GM18870 (cell line): ENCODE data around the gene YWHAG.
"Not testable (repeated sequence)": the region's sequence is repeated elsewhere in the genome, so short reads cannot be mapped to it uniquely, and the experiment has no call there.

ENCODE experiments used
- ATAC-seq: cut with Tn5 transposase; IDR thresholded peaks from one replicate; pipeline ENCODE4 v1.9.1; 2021; ENCODE audit warnings: moderate library complexity; ENCODE audit not compliant: unreplicated experiment

YWHAG gene

DNA sequence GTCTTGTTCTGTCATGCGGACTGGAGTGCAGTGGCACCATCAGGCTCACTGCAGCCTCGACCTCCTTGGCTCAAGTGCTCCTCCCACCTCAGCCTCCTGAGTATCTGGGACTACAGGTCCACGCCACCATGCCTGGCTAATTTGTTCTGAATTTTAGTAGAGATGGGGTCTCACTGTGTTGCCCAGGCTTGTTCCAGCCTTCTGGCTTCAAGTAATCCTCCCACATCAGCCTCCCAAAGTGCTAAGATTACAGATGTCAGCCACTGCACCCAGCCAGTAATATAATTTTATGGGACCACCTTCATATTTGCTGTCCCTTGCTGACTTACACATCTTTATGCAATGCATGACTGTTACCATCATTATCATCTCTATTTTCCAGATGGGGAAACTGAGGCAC, 57.8 kb downstream of the YWHAG start:
- ATAC-seq, result no peak

GRCh38 chr7:76300166-76300731, 58.5 kb downstream of the YWHAG start:
- no peak for ATAC-seq

- ATAC-seq, result no peak
Observed at GRCh38 chr7:76296743-76297740, 61.7 kb downstream of the YWHAG start.

DNA sequence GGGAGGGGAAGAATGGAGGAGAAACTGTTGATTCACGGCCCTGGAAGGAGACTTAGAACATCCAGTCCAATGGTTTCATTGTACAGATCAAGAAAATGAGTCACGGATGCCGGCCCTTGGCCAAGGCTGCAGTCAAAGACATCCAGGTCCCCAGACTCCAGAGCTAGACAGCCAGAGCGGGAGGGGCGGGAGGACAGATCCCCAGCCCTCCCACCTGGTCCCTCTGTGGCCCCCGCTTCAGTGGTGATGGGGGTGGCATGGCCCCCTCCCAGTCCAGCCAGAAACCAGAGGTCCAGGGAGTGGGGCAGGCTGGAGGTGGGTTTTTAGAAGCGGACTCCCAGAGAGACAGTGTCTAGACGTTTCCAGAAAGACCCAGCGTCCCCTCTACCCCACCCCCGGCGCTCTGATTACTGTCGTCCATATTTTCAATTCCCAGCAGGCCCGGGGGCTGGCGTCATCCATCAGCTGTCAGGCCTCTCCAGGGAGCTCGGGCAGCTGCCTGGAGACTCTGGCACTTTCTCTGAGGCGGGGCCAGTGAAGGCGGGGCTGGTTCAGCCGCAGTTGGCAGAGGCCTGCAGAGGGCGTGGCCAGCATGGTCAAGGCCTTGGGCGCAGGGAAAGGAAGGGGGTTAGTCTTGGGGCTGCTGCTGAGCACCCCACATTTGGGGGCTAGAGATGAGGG, 64.3 kb downstream of the YWHAG start:
- ATAC-seq, result no peak

- ATAC-seq, result no peak
Observed at GRCh38 chr7:76293407-76293901, 65.3 kb downstream of the YWHAG start.

DNA sequence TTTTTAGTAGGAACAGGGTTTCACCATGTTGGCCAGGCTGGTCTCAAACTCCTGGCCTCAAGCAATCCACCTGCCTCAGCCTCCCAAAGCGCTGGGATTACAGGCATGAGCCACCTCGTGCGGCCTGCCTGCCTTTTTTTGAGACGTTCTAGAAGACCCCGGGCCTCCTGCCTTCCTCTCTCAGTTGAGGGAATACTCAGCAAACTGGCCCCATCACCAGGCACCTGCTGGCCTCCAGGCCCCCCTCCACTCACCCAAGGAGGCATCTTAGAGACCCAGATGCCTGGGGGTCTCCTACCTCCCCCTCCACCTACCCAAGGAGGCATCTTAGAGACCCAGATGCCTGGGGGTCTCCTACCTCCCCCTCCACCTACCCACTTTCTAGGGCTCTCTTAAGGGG, 65.9 kb downstream of the YWHAG start:
- ATAC-seq, result not testable (repeated sequence)

DNA sequence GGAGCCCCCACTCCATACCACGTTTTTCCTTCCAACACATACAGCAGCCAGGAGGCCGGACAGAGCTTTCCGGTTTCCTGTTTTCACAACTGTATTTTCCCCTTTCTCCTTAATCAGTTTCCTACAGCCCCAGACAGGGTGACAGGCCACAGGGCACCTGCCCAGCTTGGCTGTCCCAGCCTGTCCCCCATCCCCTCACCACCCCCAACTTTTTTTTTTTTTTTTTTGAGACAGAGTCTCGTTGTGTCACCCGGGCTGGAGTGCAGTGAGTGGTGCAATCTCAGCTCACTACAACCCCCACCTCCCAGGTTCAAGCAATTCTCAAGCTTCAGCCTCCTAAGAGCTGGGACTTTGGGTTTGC, 66.6 kb downstream of the YWHAG start:
- peak; percentile 11 for ATAC-seq

DNA sequence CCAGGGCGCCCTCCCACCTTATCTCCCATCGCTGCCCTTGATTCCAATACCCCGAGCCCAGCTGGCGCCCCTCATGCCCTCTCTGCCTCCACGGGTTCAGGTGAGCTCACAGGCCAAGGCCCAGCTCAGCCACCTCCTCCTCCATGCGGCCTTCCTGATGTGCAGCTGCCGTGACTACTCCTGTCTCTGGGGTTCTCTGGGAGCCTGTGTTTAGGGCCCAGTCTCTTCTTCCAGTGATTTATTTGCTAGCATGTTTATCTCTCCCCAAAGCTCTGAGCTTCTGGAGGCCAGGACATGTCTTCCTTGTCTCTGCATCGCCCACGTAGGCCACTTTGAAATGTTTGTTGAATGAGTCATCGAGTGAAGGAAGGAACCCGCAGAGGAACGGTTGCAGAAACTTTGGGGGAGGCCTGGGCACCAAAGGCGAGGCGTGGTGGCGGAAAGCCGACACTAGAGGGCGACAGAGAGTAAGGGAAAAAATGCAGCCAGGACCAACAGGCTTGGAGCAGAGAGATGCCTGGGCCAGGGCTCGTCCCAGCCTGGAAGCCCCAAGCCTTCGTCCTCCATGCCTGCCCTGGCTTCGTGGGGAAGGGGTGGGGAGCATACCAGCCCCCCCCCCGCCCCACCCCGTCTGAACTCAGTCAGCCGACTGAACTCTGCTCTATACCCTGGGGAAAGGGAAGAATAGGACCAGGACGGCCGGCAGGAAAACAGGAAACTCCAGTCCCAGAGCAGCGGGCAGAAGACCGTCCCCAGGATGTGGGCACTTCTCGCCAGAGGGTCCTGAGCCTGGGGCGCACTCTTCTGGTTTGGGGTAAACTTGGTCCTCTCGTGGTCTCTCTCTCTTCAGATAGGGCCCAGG, 67.2 kb downstream of the YWHAG start:
- ATAC-seq, result peak; percentile 81

GRCh38 chr7:76290847-76291350, 67.9 kb downstream of the YWHAG start:
- not testable (repeated sequence) for ATAC-seq

DNA sequence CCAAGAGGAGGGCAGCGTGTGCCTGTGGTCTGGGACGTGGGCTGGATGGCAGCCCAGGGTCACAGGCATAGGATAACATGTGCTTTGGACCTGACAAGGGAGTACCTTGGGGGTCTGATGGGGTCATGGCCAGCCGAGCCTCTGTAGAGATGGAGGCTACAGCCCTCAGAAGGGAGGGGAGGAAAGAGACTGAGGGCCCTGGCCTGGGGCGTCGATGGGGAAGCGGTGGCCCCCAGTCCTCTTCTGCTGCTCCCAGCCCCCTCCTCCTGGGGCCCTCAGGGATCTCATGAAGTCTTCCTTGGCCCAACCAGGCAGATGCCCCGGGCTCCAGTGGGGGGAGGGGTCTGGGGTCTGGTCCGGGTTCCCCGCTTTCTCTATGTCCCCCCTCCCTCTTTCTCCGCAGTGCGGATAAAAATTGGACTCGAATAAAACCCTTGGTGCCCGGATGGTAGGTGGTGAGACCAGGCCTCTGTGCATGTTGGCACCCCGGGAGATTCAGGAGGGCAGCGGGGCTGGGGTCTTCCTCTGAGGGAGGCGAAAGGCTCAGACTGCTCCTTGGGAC, 71.9 kb downstream of the YWHAG start:
- ATAC-seq, result no peak

DNA sequence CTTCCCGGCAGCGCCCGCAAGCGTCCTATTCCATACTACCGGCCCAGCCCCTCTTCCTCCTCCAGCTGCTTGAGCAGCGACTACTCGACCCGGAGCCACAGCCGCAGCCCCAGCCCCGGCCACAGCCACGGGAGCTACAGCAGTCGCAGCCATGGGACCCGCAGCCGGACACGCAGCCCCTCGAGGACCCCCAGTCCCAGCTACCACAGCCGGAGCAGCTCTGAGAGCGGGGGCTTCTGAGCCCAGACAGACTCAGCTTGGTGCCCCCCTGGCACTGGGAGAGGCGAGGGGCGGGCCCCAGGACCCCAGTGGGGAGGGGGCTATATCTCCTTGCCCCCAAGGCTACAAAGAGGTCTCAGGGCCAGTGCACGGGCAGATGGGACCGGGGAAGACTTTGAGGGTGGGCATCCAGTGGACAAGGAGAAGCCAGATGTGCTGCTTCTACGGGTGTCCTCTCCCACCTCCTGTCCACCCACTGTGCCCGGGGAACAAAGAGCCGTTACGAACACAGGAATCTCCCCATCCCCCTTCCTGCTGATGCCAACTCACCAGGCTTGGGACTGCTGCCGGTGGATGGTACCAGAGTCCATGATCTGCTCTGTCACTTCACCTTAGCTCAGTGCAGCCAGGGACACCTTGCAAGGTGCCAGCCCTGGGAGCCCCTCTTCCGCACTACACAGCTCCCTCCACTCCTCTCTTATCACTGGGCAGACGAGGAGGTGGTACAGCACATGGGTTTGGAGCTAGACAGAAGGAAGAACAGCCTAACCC, 73.0 kb downstream of the YWHAG start:
- ATAC-seq, result no peak

DNA sequence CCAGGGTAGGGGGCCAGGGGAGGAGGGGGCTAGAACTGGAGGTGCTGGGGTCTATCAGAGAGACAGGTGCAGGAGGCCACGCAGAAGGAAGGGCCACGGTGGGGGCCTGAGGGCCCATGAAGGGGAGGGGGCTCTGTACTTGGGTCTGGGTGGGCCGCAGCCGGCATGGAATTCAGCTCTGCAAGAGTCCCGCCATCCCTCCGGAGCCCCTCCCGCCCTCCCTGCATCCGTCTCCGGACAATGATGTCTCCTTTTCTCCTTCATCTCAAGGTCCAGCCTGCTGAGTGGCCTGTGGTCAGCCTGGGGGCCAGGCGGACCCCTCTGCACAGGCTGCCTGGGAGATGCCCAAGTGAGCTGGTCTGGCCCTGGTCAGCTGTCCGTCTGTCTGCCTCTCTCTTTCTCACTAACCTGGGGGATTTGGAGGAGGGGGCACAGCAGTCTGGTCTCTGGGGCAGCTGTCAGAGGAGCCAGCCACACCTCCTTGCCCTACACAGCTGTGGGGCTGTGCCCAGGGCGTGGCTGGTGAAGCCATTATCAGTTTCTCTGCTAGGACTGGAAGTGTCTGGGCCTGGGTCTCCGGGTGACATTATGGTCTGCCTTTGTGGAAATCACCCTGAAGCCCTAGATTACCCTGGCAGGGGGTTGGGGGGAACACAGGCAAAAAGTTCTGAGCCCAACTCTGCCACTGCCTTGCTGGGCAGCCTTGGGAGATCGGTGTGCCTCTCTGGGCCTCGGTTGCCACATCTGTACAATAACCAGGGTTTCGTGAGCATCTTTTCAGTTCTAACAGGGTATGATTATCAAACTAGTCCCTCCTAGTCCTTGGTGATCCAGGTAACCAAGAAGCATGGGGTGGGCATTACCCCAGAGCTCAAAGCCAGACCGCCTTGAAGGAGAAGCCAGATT, 75.3 kb downstream of the YWHAG start:
- no peak for ATAC-seq

- ATAC-seq, result no peak
Observed at GRCh38 chr7:76282344-76283253, 76.2 kb downstream of the YWHAG start.

DNA sequence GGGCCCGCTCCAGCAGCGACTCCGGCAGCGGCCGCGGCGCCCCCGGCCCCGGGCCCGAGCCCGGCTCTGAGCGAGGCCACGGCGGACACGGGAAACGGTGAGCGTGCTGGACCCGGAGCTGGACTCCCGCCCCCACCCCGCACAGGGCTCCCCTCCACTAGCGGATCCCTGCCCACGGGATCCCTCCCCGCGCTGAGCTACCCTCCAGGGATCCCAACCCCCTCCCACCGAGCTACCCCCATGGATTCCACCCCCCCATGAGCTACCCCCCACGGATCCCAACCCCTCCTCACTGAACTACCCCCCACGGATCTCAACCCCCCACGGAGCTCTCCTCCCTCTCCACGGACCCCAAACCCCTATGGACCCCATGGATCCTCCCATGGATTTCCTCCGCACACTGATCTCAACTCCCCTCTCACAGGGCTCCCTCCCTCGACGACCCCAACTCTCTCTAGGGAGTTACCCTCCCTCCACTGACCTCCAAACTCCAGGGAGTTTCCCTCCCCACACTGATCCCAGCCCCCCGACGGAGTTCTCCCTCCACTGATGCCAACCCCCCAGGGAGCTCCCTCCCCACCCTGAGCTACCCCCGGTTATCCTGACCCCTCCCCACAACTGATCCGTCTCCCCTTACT, 77.0 kb downstream of the YWHAG start:
- no peak for ATAC-seq

DNA sequence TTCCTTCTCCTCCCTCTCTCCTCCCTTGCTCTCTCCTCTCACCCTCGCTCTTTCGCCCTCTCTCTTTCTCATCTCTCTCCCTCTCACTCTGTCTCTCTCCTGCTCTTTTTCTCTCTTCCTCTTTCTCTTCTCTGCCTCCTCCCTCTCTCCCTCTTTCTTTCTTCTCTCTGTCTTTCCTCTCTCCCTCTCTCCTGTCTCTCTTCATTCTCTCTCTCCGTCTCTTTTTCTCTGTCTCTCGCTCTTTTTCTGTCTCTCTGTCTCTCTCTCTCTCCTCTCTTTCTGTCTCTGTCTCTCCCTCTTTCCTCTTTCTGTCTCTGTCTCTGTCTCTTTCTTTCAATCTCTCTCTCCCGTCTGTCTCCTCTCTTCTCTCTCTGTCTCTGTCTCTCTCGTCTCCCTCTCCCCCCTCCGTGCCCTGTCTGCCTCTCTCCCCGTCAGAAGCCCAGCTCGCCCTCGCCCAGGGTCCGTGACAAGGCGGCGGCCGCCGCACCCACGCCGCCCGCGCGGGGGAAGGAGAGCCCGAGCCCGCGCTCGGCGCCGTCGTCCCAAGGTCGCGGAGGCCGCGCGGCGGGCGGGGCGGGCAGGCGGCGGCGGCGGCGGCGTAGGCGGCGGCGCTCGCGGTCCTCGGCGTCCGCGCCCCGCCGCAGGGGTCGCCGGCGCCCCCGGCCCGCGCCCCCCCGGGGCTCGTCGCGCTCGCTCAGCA, 77.6 kb downstream of the YWHAG start:
- no peak for ATAC-seq

DNA sequence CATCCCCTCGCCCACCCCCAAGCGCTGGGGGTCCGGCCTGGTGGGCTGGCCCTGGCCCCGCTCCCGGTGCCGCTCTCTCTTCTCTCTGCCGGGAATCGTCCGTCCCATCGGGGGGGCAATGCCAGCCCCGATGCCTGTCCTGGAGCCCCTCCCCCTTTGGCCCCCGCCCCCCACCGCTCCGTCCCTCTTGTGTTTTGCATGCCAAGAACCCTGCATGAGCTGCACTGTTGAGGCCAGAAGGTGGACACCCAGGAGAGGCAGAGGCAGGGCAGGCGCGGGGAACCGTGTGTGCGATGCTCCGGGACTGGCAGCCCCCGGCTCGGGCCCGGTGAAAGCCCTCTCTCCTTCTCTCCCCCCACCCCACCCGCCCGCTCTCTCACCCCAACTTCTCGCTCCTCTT, 78.4 kb downstream of the YWHAG start:
- no peak for ATAC-seq
